GM12891 (cell line): ENCODE results near the gene SAMHD1.

ENCODE experiments used
- PAX5 ChIP-seq: IDR thresholded peaks from 2 replicates; pipeline ENCODE4 v1.6.1; 2011; ENCODE audit warnings: low read length, moderate library complexity, mild to moderate bottlenecking; ENCODE audit not compliant: insufficient read depth, severe bottlenecking
- POLR2A ChIP-seq: IDR thresholded peaks from 2 replicates; pipeline ENCODE4 v1.6.1; 2011; ENCODE audit warnings: low read depth, low read length, control low read depth
- POLR2AphosphoS5 ChIP-seq: IDR thresholded peaks from 2 replicates; pipeline ENCODE4 v1.6.1; 2011; ENCODE audit warnings: low read depth, low read length, control low read depth
- POU2F2 ChIP-seq: IDR thresholded peaks from 2 replicates; pipeline ENCODE4 v1.6.1; 2011; ENCODE audit warnings: low read depth, mild to moderate bottlenecking, control low read depth, low read length, moderate library complexity
- SPI1 ChIP-seq: IDR thresholded peaks from 2 replicates; pipeline ENCODE4 v1.6.1; 2011; ENCODE audit warnings: low read depth, low read length, control low read depth
- TAF1 ChIP-seq: IDR thresholded peaks from 2 replicates; pipeline ENCODE4 v1.6.1; 2011; ENCODE audit warnings: low read depth, low read length, control low read depth

- TF ChIP-seq POLR2A (no peak), POLR2AphosphoS5 (no peak), TAF1 (no peak), PAX5 (no peak), SPI1 (no peak), POU2F2 (no peak)
These were observed 79.6 kb downstream of the SAMHD1 start for GRCh38 chr20:36871640-36872570.
